SIG-M5 treated with dmso at 0.1 percent for 504 hours (cell line): ENCODE data around the gene FGD5.

Source experiments
- DNase-seq: peaks from one replicate; lab custom pipeline; 2025; ENCODE audit not compliant: unreplicated experiment; lab: John Stamatoyannopoulos, UW

Gene FGD5, protein sequence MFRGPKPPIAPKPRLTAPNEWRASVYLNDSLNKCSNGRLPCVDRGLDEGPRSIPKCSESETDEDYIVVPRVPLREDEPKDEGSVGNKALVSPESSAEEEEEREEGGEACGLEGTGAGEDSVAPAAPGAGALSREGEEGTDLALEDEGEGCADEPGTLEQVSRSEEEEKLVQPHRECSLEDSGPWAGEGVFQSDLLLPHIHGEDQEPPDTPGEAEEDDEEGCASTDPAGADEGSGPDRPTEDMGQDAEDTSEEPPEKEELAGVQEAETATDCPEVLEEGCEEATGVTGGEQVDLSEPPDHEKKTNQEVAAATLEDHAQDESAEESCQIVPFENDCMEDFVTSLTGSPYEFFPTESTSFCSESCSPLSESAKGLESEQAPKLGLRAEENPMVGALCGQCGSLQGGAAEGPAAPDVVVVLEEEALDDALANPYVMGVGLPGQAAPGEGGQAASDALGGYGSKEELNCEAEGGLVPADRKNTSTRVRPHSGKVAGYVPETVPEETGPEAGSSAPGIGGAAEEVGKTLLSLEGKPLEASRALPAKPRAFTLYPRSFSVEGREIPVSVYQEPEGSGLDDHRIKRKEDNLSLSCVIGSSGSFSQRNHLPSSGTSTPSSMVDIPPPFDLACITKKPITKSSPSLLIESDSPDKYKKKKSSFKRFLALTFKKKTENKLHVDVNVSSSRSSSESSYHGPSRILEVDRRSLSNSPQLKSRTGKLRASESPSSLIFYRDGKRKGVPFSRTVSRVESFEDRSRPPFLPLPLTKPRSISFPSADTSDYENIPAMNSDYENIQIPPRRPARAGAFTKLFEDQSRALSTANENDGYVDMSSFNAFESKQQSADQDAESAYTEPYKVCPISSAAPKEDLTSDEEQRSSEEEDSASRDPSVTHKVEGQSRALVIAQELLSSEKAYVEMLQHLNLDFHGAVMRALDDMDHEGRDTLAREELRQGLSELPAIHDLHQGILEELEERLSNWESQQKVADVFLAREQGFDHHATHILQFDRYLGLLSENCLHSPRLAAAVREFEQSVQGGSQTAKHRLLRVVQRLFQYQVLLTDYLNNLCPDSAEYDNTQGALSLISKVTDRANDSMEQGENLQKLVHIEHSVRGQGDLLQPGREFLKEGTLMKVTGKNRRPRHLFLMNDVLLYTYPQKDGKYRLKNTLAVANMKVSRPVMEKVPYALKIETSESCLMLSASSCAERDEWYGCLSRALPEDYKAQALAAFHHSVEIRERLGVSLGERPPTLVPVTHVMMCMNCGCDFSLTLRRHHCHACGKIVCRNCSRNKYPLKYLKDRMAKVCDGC (N-terminal part only)

DNA sequence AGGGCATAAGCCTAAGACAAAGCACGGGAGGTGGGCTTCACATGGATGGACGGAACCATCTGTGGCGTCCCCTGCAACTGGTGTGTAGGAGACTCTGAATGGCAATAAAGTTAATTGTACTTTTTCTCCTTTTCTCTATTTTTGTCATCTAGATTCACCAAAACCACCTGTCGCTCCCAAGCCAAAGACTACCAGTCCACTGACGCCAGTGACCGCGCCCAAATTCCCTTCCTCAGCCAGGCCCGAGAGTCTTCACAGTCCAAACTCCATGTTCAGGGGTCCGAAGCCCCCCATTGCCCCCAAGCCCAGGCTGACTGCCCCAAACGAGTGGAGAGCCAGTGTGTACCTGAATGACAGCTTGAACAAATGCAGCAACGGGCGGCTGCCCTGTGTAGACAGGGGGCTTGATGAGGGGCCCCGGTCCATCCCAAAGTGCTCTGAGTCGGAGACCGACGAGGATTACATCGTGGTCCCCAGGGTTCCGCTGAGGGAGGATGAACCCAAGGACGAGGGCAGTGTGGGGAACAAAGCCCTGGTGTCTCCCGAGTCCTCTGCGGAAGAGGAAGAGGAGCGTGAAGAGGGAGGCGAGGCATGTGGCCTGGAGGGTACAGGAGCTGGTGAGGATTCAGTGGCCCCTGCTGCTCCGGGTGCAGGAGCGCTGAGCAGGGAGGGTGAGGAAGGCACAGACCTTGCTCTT is at the start of gene FGD5:
Gene FGD5, plus strand, starts transcription at position 159 of the 697 bp plus-strand sequence. Its CDS starts 110 bp downstream, at position 269.
- no peak for DNase-seq

DNA sequence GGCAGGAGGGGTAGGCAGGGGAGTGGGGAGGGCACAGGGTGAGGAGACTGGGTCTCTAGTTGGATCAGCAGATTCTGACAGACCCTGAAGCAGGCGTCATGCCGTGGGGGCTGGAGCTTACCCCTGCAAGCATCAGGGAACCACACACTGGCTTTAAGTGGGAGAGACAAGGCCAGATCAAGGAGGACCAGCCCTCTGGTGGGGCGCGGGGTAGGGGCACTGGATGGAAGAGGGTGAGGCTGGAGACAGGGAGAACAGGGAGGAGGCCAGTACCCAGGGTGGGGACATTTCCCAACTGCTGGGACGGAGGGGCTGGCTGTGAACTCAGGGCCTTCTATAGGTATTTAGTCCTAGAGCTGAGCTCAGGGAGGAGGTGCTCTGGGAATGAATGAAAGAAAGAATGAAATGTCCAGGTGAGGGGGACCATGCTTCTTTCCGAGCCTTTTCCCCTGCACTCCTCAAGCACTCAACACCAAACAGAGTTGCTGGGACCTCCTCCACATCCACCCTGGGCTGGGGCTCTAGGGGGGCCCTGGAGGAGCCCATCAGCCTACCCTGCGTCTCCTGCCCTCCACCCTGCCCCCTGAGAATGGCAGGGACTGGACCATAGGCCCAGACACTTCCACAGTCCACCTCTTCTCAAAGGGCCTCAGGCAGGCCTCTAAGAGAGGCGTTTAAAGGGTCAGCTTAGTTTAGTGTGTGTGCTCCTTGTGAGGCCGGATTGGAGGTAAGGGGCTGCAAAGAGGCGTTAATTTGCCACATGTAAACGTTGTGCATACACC is 49.0 kb upstream of the FGD5 start:
- DNase-seq = no peak

DNA sequence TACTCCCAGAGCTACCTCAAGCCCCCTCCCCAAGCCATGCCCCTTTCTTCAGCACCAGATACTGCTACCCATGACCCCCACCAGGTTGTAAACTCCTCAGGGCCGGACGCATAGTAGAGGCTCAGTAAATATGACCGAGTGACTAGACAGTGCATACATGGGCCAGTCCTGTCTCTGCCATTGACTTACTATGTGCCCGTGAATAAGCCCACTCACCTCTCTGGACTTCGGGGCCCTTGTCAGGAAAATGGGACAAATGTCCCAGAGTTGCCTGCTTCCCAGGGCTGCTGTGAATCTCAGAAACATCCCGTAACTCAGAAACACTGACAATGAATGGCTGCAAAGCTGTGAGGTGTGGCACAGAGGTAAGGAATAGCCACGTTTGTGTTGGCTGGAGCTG is 48.2 kb upstream of the FGD5 start:
- DNase-seq = no peak

DNA sequence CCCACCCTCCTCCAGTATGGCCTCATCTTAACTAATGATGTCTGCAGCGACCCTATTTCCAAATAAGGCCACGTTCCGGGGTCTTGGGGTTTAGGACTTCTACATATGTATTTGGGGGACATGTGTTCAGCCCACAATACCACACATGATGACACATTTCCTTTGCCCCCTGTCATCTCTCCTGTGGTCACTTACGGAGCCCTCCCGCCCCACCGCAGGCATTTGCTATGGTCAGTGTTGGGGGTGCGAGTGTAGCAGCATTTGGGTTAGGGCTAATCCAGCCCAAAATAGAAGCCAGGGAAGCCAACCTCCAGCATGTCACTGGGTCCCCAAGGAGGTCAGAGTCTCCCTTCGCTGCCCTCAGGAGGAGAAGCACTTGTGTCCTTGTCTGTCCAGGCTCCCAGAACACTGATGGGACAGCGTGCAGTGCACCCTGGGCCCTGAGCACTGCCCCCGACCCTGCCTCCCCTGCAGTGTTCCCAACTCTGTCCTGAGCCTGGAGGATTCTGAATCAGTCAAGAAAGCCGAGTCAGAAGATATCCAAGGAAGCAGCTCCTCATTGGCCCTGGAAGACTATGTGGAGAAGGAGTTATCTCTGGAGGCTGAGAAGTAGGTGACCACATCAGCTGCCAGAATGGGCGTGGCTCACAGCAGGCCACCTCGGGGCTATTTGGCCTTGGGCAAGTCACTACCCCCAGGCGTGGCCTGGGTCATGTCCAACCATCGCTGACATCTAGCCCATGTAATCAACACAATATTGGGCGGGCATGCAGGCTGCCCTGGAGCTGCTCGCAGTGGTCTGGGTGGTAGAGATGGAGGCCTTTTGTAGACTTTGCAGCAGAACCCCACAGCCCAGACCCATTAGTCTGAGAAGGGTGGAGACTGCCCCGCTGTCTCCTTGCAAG is 46.9 kb upstream of the FGD5 start:
- no peak for DNase-seq

DNA sequence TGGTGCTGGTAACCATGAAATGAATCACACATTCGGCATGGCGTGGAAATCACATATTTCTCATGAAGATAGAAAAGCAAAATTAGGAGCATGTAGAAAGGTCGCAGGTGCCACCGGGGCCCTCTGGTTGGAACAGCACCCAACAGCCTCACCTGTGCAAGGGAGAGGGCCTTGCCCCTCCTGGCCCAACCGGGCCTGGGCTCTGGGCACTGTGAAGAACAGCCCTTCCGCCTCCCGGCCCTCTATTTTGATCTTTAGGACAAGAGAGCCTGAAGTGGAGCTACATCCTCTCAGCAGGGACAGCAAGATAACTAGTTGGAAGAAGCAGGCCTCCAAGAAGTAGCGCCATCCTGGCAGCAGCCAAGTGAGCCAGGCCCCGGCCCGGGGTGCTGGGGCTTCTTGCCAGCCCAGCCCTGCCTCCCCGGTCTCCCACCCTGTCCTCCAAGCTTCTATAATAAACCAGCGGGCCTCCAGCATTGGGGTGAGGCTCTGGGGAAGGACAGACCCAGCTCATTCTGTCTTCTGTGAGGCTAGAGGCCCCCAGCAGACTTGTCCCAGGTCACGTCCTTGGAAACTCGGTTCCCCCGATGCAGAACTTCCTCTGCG is 46.1 kb upstream of the FGD5 start:
- no peak for DNase-seq

DNA sequence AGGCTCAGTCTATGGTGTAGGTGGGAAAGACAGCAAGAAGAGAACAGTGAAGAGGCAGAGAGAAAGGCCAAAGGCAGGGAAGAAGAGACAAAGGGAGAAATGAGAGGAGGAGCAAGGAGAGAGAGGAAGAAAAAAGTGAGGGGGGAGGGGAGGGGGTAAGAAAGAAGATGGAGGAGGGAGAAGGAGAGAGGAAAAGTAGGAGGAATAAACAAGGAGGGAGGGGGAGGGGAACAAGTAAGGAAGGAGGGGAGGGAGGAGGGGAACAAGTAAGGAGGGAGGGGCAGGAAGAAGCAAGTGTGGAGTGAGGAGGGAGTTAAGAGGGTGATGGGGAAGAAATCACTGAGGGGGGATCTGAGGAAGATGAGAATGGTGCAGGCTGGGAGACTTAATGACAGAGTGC is 45.5 kb upstream of the FGD5 start:
- no peak for DNase-seq

DNA sequence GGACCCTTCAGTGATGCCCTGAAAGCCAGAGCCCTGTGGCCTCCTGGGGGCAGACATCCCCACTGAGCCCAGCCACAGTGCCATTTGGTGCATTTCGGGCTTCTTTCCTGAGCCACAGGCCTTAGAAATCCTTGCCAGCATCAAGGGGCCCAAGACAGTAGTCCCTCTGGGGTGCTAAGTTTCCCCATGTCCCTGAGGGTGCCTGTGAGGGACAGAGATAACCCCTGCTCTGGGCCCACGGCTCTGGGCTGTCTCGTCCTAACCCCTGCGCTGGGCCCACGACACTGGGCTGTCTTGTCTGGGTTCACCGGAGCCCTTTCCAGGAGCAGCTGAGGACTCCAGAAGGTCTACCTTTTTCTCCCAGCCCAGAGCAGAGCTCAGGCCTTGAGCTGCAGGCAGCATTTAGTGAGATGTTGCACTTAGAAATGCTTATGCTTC is 45.1 kb upstream of the FGD5 start:
- DNase-seq = no peak

DNA sequence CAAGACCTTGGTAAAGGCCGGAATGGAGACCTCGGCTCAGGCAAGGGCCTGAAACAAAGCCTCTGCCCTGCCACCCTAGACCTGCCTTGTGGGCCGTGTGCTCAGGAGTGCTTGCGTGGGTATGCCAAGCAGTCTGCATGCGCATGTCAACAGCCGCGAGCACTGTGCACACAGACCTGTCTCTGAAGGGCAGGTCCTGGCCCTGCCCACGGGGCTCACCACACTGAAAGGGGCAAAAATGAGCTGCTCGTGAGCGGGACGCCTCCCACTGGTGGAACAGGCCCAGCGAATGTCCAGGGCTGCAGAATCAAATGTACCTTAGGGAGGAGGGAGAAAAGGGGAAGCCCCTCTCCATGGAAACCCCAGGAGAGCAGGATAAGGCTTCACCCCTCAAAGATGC is 44.3 kb upstream of the FGD5 start:
- no peak for DNase-seq

DNA sequence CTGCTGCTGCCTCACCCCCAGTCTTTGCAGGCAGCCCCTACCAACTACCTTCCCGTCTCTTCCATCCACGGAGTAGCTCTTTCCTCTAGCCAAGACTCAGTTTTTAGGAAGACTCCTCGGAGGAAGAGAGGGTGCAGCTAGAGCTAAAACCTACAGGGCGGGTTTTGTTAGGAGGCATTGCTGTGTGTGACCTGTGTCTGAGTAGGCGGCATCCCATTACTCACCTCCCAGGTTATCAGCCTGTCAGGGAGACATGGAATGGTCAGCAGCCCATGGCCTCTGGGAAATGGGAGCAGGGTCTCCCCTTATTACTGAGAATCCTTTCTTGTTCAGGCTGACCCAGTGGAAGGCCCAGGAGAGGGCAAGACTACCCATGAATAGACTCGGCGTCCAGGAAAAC is 43.8 kb upstream of the FGD5 start:
- DNase-seq = no peak

DNA sequence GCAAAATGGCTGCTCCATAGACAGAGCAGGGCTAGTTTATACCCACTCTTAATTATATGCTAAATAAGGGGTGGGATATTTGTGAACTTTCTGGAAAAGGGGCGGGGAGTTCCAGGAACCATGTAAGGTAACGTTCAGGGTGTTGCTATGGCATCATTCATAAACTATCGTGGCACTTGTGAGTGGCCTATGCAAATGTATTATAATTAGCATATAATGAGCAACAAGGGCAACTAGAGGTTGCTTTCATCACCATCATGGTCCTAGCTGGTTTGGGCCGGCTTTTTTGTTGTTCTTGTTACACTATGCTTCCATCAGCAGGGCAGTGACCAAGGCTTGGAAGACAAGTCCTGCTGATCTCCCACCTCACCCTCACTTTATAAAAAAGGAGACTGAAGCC is 43.2 kb upstream of the FGD5 start:
- DNase-seq = no peak

DNA sequence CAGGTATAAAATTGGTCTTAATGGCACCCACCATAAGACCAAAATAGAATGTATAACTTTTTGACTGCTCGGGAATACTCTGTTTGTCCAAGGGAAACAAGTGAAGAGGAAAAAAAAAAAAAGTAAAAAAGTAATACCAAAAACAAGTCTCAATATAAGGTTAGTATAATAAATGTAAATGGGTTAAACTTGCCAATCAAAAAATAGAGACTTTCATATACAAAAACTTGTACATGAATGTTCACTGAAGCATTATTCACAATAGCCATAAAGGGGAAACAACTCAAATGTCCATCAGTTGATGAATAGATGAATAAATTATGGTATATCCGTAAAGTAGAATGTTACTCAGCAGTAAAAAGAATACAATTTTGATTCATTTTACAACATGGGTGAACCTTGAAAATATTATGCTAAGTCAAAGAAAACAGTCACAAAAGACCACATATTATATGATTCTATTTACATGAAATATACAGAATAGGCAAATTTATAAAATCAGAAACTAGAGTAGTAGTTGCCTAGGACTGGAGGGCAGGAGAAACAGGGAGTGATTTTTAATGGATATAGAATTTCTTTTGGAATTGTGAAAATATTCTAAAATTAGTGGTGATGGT is 39.6 kb upstream of the FGD5 start:
- no peak for DNase-seq

DNA sequence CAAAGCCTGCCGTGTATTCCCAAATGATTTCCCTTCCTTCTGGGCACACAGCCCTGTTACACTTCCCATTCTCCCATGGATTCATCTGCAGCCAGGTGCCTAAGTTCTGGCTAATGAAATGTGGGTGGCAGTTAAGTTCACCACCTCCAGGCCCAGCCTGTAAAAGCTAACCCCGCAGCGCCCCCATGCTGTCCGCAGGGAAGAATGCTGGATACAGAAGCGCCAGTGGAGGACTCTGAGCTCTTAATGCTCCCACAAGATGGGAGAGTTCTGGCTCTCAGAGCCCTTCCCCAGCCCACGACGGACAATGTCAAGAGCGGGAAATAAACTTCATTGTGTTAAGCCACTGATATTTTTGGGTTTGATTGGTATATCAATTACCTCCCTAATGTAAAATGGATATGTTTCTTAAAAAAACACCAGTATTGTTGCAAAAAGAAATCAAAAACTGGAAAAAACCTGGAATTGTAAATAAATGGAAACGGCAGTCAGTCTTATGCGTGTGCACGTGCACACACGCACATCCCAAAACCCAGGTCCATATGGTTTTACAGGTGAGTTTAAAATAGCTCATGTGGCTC is 37.7 kb upstream of the FGD5 start:
- peak; percentile 55 for DNase-seq

DNA sequence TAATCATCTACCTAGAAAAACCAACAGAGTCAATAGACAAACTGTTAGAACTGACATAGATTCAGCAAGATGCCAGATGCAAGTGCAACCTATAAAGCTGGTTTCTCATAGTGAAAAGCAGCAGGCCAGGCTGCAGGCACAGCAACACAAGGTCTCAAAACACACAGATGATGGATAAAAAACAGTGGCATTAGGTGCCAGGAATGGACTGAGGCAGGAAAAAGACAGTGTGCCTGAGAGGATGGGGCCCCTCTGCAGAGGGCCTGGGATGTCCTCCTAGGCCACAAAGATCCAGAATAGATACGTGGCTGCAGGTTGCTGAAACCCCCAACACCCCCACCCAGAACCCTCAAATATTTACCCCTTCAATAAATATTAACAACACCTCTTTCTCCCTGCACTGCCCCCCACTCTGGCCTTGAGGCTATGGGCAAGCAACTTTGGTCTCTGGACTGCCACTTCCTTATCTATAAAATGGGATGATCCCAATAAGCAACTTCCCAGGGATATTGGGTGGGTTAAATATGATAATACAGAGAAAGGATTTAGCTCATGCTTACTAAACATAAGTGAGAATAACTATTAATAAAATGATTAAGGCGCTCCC is 35.2 kb upstream of the FGD5 start:
- DNase-seq = no peak

DNA sequence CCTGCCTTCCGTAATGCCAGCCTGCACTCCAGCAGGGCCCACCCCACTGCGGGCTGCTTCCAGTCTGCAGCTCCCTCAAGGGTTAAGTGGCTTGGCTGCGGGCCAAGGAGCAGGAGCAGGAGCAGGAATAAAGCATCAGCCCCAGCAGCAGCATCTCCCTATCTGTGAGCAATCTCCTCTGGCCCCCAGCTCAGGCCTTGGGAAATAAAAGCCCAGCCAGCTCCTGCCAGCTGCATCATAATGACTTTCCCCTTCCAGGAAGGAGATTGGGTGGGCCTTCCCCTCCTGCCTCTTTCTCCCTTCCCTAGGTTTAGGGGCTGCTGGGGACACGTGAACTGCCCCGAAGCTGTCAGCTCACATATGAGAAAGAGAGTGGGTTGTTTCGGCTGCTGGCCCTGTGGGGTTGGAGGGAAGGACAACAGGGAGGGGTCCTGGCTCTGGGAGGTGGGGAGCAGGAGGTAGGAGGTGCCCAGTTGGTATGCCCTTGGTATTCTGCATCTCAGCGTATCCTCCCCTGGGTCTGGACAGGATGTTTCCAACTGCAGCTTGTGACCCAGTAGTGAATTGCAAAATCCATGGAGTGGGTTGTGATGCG is 34.6 kb upstream of the FGD5 start:
- no peak for DNase-seq

DNA sequence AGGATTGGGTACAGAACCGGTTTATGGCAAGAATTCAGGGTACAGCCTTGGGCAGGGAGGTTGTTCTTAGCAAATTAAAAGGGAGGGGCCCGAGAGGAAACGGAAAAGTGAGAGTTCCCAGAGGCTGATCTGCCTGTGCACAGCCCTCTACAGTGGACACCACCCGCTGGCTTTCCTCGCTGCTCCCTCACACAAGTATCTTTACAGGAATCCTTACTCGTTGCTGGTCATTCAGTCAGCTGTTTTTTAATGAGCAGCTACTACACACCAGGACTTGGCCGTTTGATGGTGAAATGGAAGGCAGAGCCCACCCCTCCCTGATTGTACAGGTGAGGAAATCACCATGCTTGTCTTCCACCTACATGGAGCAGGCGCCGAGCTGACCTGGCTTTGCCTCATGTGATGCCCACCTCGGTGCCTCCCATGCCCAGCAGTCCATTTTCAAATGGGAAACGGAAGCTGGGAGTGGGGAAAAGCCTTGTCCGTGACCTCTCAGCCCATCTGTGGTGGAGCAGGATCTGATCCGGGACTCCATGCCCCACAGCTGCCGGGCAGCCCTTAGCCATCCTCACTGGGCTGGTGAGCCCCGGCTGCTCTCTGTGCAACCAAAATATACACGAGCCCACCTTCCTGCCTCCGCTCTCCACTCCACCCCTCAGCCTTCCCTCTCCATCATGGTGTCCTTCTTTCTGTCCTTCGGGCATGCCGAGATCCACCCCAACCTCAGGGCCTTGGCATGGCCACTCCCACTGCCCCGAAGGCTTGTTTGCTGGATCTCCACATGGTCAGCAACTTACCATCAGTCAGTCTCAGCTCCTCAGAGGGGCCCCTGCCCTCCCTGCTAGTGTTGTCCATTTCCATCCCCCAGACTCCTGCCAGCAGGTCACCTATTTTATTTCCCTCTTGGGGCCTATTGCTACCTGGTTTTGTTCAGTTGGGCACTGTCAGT is 33.3 kb upstream of the FGD5 start:
- DNase-seq = no peak

DNA sequence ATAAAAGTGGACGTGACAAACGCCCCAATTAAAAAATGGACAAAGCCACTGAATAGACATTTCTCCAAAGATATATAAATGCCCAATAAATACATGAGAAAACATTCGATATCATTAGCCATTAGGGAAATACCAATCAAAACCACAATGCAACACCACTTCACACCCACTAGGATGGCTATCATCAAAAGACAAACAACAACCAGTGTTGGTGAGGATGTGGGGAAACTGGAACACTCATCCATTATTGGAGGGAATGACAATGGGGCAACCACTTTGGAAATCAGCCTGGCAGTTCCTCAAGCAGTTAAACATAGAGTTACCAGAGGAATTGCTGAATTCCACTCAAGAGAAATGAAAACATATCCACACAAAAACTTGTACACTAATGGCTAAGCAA is 32.4 kb upstream of the FGD5 start:
- no peak for DNase-seq
